HG02981 (cell line): ENCODE results near the gene EML6.

Experiments used
- ATAC-seq: cut with Tn5 transposase; IDR thresholded peaks from one replicate; pipeline ENCODE4 v1.9.1; 2021; ENCODE audit warnings: mild to moderate bottlenecking, moderate library complexity; ENCODE audit not compliant: unreplicated experiment

EML6 gene

DNA sequence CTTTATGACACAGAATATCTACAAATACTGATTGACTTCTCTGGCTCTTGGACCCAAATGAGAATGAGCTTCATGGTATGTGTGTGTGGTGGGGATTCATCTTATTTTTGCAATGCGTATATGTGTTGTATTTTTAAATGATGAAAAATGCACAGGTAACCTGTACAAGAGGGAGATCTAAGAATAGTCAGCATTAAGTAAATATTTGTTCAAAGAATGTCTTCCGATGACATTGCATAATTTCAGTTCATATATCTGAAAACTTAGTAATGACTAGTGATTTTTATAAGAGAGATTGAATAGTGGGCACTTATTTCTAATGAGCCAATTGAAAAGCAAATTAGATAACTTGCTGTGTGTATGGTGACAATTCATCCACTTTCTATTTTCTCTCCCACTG is 66.4 kb downstream of the EML6 start:
- no peak for ATAC-seq

DNA sequence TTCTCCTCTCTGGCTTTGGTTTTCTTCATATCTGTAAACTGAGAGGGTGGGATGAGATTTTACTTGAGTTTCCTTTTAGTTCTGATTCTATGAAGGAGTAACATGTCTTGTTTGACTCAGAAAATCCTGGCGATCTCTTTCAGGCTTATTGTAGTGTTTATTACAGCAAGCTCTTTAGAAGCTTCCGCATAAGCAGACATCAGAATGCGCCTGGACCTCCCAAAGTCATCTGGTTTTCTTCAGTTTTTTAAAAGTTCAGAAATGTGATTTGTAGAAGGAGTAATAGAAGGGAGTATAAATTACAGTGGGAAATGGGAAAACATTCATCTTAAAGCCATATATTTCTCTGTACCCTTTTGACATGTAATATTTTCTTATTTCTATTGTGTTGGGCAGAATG is 68.4 kb downstream of the EML6 start:
- no peak for ATAC-seq

DNA sequence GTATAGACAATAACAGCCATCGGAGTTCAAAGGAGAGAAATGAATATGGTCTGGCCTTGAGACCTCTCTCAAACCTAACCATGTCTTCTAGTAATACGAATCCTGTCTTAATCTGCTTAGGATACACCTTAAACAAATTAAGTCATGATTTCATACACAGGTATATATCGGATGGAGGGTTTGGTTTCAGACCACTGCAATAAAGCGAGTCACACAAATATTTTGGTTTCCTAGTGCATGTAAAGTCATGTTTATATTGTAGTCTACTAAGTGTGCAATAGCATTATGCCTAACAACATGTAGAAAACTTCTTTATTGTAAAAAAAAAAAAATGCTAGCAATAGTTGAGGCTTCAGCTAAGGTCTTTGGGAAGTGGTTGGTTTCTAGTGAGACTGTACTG is 73.8 kb downstream of the EML6 start:
- no peak for ATAC-seq

DNA sequence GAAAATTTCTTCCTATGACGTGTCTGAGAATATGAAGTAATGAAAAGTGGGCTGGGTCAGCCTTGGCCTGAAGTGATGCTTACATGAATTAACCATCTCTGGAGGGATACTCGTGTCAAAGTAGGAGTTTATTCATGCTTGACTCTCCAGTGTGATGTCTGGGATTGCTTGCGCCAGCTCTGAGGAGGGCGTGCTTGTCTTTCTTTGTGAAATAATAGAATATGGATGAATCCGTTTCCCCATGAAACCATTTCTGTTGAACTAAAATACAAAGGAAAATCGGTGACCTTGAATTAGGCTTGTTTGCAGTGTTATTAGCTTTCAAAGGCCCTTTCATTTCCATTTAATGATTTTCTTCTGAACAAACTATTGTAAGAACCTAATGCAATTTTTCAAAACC is 77.9 kb downstream of the EML6 start:
- ATAC-seq, result no peak

DNA sequence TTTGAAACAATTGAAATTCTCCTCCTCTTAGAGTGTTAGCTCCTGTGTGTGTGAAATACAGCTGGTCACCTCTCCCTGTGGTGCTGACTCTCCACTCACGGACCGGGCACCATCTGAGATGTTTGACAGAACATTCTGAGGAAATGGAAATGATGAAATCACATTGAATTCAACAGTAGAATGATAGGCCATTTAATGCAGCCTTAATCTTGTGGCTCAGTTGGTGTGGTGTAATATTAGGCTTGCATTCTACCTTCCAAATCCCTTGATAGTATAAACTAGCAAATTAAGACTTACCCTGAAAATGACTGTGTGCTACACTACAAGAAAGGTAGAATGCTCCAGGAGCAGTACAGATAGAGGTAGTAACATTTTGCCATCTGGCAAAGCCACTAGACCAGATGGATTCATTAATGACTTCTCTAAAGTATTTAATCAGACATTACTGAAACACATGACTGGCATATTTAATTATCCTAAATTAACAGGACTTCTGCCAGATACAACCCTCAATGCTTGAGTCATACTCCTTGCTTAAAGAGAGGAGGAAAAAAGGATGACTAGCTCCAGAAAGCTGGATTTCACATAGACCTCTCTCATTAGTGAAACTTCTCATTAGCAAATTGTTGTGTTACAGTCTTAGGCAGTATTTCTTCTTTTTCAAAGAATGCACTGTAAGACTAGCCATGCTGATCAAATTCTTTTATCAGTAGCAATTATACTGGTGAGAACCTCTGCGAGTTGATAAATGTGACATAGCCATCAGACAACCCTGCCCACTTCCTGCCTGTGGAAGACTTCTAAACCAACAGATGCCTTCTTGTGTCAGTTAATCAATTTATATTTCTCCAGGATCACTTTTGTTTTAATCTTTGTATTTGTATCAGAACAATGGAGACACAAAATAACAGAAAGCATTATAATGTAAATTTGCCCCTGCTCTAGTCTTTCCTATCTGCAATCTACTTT is 80.6 kb downstream of the EML6 start:
- ATAC-seq, result no peak

DNA sequence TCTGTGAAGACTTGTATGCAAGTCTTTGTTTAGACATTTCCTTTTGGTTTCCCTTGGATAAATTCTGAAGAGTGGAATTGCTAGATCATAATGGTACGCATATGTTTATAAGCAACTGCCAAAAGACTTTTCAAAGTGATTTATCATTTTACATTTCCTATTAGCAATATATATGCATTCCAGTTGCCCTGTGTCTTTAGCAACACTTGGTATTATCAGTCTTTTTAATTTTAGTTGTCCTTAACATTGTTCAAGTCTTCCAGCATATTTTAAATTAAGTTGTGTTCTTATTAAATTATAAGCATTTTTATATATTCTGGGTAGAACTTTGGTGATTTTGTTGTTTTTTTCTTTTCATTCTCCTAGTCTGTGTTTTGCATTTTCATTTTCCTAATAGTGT is 81.8 kb downstream of the EML6 start:
- no peak for ATAC-seq

DNA sequence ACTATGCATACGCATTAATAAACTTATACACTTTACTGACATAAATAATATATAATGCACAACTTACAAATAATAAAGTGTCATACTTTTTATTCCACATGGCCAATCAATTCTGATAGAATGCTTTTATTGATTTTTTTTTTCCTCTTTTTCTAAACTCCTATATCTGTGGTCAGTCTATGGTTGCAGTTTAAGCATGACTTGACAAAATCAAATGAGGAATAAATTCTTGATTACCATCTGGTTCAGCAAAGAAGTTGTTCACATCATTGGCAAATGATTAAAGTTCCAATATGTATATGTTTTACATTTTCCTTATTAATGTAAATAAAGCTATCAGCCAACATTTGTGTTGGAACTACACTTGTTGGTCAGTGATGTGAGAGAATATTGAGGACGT is 83.5 kb downstream of the EML6 start:
- no peak for ATAC-seq

DNA sequence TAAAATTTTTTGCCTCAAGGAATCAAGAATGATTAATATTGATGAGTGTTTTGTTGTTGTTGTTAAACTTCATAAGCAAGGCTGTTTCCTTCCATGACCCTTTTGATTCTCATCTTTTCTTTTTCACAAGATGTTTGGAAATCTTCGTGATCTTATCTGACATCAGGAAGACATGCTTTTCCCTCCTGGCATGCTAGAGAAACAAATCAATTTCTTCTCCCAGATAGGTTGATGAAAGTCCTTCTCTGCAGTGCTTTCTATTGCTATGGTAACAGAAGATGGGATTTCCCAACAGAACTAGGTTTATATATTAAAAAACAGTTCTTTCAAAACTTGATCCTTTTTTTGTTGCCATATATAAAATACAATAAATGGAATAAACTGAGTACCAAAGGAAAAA is 85.2 kb downstream of the EML6 start:
- no peak for ATAC-seq

DNA sequence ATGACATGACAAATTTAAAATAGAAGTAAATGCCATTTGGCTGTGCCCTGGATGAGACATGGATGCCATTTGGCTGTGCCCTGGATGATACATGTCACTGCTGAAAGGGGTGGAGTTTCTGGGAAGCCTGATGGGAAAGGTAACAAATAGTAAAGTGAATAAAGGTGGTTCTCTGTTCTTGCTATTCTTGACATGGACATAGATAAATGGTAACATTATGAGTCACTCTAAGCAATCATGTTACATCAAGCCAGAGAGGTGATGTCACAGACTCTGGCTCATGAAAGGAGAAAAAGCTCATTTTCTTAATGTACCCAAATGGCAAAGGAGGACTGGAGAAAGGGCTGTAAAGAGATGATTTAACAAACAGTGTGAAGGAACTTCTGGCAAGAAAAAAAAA is 86.4 kb downstream of the EML6 start:
- ATAC-seq, result no peak

DNA sequence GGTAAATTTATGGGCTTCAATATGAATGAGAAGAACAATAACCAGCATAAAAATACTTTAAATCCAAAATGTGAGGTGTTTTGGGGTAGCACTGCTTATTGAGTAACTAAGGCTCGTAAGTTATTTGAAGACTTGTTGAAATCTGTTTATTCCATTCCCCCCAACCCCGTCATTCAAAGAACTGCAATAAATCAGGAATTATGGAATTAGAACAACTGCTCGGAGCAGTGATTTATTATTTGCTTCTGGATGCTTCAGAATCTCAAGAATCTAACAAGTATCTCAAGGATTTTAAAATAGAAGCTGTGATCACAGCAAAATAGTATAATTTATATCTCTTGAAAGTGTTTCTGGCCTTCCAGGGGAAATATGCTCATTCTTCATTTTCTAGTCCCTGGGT is 86.8 kb downstream of the EML6 start:
- ATAC-seq, result no peak

DNA sequence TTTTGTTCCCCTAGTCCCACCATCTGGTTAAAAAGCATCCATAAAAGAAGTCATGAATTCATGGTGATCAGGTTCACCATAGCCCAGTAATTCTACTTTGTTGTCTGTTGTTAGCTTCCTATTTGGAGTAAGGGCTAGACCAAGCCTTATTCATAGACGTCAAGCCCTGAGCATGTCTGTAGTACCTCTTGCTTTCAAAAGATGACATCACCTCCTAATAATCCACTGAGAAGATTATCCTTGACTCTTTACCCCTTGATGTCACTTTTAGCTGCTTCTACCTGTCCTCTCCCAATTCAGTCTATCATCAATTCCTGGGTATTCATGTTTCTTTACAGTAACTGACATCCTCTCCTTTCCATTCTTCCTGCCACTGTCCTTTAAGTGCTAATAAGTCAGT is 90.1 kb downstream of the EML6 start:
- no peak for ATAC-seq

DNA sequence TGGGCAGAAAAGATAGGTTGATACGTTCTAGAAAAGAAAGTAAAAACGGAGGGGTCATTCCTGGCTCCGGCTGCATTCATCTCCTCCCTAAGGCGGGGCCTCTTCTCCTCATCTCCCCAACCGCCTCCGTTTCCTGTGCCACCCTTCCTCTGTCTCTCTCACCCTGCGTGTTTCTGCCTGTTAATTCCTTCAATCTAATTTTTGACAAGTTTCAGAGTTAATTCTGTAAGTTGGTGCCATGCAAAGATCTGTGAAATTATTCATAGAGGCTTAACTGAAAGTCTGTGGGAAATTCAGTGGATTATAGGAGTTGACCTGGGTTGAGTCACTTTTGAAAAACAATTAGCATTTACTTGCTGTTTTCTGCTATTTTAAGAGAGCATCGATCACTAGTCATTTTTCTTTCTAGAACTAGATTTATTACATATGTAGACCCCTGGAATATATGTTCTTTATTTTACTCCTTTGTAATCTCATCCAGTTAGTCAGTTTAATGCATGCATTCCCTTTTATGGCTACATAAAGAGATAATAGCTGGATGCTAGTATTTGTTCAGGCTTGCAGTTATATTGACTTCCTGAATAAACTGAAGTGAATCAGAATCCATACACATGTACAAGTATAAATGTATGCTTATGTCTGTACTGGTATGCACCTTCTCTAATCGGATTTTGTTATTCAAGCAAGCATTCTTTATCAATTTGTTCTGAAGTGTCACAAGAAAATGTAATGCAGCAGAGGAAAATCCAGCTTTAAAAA is 91.1 kb downstream of the EML6 start:
- no peak for ATAC-seq

DNA sequence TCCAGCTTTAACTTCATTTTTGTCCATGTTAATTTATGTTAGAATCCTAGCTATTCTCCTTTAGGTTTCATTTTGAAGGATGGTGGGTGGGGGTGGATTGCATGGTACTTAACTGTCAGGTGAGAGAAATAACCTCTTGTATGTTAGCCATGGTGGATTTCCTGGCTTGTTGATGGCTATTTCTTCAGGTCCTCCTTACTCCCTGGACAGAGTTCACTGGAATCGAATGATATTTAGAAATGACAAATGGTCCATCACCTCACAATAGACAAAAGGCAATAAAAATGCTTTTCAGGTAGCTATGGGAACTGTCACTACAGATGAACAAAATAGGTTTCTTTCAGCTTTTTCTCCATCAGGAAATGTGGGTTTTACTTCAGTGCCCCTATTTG is 91.7 kb downstream of the EML6 start:
- no peak for ATAC-seq

DNA sequence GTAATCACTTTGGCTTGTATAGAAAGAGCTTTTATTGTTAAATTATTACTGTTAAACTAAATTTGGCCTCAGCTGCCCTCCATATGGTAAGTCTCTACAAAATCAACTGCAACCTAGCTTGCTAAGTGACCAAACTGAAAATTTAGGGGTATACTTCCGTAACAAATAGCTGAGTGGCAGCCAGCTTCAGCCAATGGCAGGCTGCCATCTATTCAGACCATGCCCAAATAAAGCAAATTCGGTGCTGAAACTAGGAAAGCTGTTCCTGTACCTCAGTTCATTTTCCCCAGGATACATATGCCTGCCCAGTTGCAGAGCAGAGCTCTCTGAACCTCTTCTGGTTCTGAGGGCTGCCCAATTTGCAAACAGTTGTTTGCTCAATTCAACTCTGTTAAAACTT is 94.8 kb downstream of the EML6 start:
- ATAC-seq, result no peak

DNA sequence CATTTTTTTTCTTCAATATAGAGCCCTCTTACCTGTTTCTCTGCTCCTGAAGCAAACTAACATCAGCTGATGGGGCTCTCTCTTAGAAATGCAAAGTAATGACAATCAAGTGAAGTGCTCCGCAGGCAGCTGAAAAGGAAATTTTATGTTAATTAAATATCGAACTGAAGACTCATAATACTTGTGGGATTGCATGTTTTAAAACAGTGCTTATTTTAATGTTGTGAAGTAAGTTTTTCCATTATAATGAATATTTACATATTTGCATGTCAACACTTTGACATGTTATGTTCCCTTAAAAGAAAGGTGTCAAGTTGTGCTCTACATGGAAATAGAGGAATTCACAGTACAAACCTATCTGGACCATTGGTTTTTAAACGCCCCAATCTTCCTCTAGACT is 97.1 kb downstream of the EML6 start:
- no peak for ATAC-seq

DNA sequence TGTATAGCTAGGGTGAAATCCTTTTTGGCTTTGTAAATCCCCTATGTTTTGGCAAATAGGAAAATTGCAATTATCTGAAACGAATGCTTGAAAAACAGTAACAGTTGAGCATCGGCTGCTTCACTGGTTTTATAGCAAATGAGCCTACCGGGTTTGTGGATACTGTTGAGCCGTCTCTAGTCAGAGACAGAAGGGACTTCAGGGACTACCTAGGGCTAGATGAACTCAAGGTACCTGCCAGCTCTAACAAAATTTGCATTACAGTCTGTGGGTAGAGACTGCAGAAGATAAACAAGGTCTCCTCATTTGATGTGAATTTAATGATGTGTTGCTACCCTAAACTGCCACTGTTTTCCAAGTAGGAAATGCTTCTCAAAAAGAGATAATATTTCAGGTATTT is 101.1 kb downstream of the EML6 start:
- no peak for ATAC-seq

DNA sequence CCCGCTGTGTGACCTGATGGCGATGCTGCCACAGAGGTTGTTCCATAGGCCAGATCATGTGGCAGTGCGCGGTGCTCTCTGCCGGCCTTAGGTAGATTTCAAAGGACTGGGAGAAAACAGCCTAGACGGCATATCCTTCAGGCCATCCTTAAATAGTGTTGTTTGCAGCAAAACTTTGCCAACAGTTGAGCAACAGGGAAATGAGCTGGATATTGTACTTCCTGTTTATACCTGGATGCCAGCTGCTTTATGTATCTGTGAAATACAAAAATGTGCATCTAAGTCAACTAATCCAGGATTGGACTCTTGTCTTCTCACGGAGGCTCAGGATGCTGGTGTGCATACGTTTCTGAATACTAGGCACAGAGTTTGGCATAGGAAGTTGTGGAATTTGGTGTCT is 107.1 kb downstream of the EML6 start:
- no peak for ATAC-seq

DNA sequence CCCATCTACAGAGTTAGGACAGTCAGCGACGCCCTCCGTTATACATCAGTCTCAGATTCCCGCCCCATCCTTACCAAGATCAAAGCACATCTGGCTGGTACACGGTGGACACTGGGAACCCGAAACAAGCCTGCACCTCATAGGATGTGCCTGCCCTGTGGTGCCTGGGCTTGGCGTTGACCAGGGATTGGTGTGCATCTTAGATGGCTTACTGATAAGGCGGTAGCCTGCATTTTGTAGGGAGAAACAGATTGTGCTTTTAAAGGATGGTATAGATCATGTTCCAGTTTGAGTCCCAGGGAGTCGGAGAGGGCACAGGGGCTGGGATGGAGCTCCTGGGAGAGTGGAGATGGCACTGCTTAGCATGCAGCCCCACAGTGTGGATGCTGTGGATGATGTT is 108.0 kb downstream of the EML6 start:
- ATAC-seq, result no peak

DNA sequence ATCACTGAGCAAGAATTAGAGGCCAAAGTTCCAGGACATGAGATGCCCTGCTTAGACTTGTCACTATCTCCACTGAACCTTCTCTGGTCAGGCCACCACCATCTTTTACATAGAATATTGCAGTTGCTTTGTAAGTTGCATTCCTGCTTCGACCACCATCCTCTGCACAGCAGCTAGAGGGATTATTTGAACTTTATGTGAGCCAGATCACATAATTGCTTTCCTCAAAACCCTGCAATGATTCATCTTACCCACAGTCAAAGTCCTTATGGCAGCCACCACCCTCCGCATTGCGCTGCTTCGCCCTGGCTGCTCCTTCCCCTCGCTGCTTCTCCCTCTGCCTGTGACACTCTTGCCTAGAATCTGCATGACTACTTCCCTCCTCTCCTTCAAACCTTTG is 111.3 kb downstream of the EML6 start:
- ATAC-seq, result no peak

DNA sequence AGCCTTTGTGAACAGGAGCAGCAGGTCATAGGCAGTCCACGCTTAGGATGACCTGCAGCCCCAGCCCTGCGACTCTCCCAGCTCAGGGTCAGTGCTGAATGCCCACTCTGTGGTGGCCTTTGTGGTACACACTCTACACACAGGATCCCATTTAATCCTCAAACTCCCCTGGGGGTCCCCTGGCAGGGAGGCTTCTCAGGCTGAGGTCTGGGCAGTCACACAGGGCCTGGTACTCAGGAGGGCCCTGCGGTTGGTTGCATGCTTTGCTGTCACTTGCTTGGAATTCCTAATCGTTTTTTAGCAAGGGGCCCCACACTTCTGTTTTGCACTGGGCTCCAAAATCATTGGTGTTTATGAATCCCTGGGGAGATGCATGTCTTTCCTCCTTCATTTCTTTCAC is 113.0 kb downstream of the EML6 start:
- ATAC-seq, result no peak

DNA sequence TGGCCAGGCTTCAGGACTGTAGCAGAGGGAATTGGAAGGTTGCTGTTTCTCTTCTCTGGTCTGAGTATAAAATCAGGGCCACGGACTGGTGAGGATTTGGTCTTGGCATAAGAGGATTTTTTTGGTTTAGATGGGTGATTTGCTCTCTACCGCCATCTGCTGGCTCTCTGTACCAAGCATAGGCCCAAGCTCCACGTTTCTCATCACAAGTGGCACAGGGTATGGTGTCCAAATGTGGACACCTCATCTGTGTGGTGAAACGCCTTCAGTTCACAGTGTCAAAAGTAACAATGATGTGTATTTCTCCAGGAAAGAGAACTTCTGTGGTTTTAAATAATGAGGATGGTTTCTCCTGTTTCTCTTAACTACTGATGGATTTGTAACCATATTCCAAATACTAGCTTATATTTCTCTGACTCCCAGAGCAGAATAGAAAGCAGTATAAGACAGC is 115.1 kb downstream of the EML6 start:
- peak; percentile 81 for ATAC-seq
